Measurements from ENCODE around the gene PGBD2. TPM values are rescaled to one million over a fixed set of nuclear protein-coding genes. Genes with fewer than 3 reads are reported as not detected.
A peak's percentile ranks its signal among the peaks of the same experiment; 100 is the strongest.

Gene PGBD2
- total RNA-seq, 1 experiment from 2014 or later, result 6.1 TPM

- Histone ChIP-seq H2AFZ (ENCODE audit: low read length) (no peak overlapping the region), H3K9me2 (replicated peaks; ENCODE audit: insufficient read depth, low read length) (no peaks in the 10 kb centered on the region), H3K79me2 (ENCODE audit: low read length) (no peaks in the 10 kb centered on the region), H4K20me1 (ENCODE audit: insufficient read depth, low read depth, low read length) (no peaks in the 10 kb centered on the region), H3K4me3 (ENCODE audit: low read length) (no peak overlapping the region), H3K4me1 (ENCODE audit: low read length) (no peaks in the 10 kb centered on the region), H3K27ac (ENCODE audit: low read length) (no peak overlapping the region), H3K4me2 (ENCODE audit: low read depth, low read length, poor library complexity, severe bottlenecking) (no peak overlapping the region), H3K9me3 (ENCODE audit: low read length) (no peaks in the 10 kb centered on the region), H3K27me3 (ENCODE audit: low read length) (no peaks in the 10 kb centered on the region), H3K9ac (ENCODE audit: low read length) (no peak overlapping the region), H3K36me3 (ENCODE audit: insufficient read depth, low read length) (no peaks in the 10 kb centered on the region)
- DNase-seq, result no peak
Observed at GRCh38 chr1:248897412-248898337, 8.4 kb upstream of the PGBD2 start.

GRCh38 chr1:248900637-248901036, 5.4 kb upstream of the PGBD2 start:
- Histone ChIP-seq H3K79me2 (ENCODE audit: low read length) (no peaks in the 10 kb centered on the region), H3K4me3 (ENCODE audit: low read length) (no peak overlapping the region), H3K9me2 (replicated peaks; ENCODE audit: insufficient read depth, low read length) (no peaks in the 10 kb centered on the region), H3K4me2 (ENCODE audit: low read depth, low read length, poor library complexity, severe bottlenecking) (no peak overlapping the region), H3K27ac (ENCODE audit: low read length) (no peak overlapping the region), H3K36me3 (ENCODE audit: insufficient read depth, low read length) (no peaks in the 10 kb centered on the region), H3K4me1 (ENCODE audit: low read length) (peaks cover 6% of the 10 kb centered on the region), H3K27me3 (ENCODE audit: low read length) (no peaks in the 10 kb centered on the region), H3K9me3 (ENCODE audit: low read length) (no peaks in the 10 kb centered on the region), H4K20me1 (ENCODE audit: insufficient read depth, low read depth, low read length) (no peaks in the 10 kb centered on the region), H2AFZ (ENCODE audit: low read length) (no peak overlapping the region), H3K9ac (ENCODE audit: low read length) (no peak overlapping the region)
- no peak for DNase-seq

- no peak for DNase-seq
- no peaks in the 10 kb centered on the region for H4K20me1 ChIP-seq (ENCODE audit: insufficient read depth, low read depth, low read length)
- no peaks in the 10 kb centered on the region for H3K36me3 ChIP-seq (ENCODE audit: insufficient read depth, low read length)
- no peak overlapping the region for H3K4me2 ChIP-seq (ENCODE audit: low read depth, low read length, poor library complexity, severe bottlenecking)
- no peak overlapping the region for H3K4me3 ChIP-seq (ENCODE audit: low read length)
- H3K27me3 ChIP-seq (ENCODE audit: low read length), result no peaks in the 10 kb centered on the region
- H3K4me1 ChIP-seq (ENCODE audit: low read length), result peaks cover 9% of the 10 kb centered on the region
- no peaks in the 10 kb centered on the region for H3K9me3 ChIP-seq (ENCODE audit: low read length)
- H3K79me2 ChIP-seq (ENCODE audit: low read length), result no peaks in the 10 kb centered on the region
- no peak overlapping the region for H3K9ac ChIP-seq (ENCODE audit: low read length)
- no peaks in the 10 kb centered on the region for H3K9me2 ChIP-seq (replicated peaks; ENCODE audit: insufficient read depth, low read length)
- no peak overlapping the region for H3K27ac ChIP-seq (ENCODE audit: low read length)
- H2AFZ ChIP-seq (ENCODE audit: low read length), result no peak overlapping the region
Observed at GRCh38 chr1:248901578-248901977, 4.5 kb upstream of the PGBD2 start.

- H3K27me3 ChIP-seq (ENCODE audit: low read length), result no peaks in the 10 kb centered on the region
- no peaks in the 10 kb centered on the region for H3K9me2 ChIP-seq (replicated peaks; ENCODE audit: insufficient read depth, low read length)
- peaks cover 30% of the 10 kb centered on the region for H3K79me2 ChIP-seq (ENCODE audit: low read length)
- no peaks in the 10 kb centered on the region for H3K9me3 ChIP-seq (ENCODE audit: low read length)
- H3K4me3 ChIP-seq (ENCODE audit: low read length), result peak overlapping the region; percentile 65; the same call in 1 of the 2 replicates
- no peak overlapping the region; the same call in 1 of the 2 replicates for H3K9ac ChIP-seq (ENCODE audit: low read length)
- H3K27ac ChIP-seq (ENCODE audit: low read length), result no peak overlapping the region
- peak overlapping the region; percentile 80 for H3K4me2 ChIP-seq (ENCODE audit: low read depth, low read length, poor library complexity, severe bottlenecking)
- no peak overlapping the region; the same call in 1 of the 2 replicates for H2AFZ ChIP-seq (ENCODE audit: low read length)
- H3K4me1 ChIP-seq (ENCODE audit: low read length), result peaks cover 37% of the 10 kb centered on the region
- no peaks in the 10 kb centered on the region for H4K20me1 ChIP-seq (ENCODE audit: insufficient read depth, low read depth, low read length)
- no peaks in the 10 kb centered on the region for H3K36me3 ChIP-seq (ENCODE audit: insufficient read depth, low read length)
- DNase-seq, result no peak
Observed at GRCh38 chr1:248904437-248905216, 1.4 kb upstream of the PGBD2 start.

- peak overlapping the region; percentile 65 for H3K4me3 ChIP-seq (ENCODE audit: low read length)
- peak overlapping the region; percentile 59 for H3K27ac ChIP-seq (ENCODE audit: low read length)
- no peaks in the 10 kb centered on the region for H3K27me3 ChIP-seq (ENCODE audit: low read length)
- DNase-seq, result no peak
- no peaks in the 10 kb centered on the region for H4K20me1 ChIP-seq (ENCODE audit: insufficient read depth, low read depth, low read length)
- peak overlapping the region; percentile 72 for H2AFZ ChIP-seq (ENCODE audit: low read length)
- H3K9me3 ChIP-seq (ENCODE audit: low read length), result no peaks in the 10 kb centered on the region
- H3K9ac ChIP-seq (ENCODE audit: low read length), result peak overlapping the region; percentile 73
- peak overlapping the region; percentile 80 for H3K4me2 ChIP-seq (ENCODE audit: low read depth, low read length, poor library complexity, severe bottlenecking)
- peaks cover 40% of the 10 kb centered on the region for H3K79me2 ChIP-seq (ENCODE audit: low read length)
- no peaks in the 10 kb centered on the region for H3K36me3 ChIP-seq (ENCODE audit: insufficient read depth, low read length)
- peaks cover 41% of the 10 kb centered on the region for H3K4me1 ChIP-seq (ENCODE audit: low read length)
- H3K9me2 ChIP-seq (replicated peaks; ENCODE audit: insufficient read depth, low read length), result no peaks in the 10 kb centered on the region
Observed at GRCh38 chr1:248905662-248906008, 400 bp upstream of the PGBD2 start.

GRCh38 chr1:248906753-248907661, 972 bp downstream of the PGBD2 start:
- Histone ChIP-seq H3K4me3 (ENCODE audit: low read length) (peak overlapping the region; percentile 79), H3K27ac (ENCODE audit: low read length) (peak overlapping the region; percentile 64), H4K20me1 (ENCODE audit: insufficient read depth, low read depth, low read length) (no peaks in the 10 kb centered on the region), H3K36me3 (ENCODE audit: insufficient read depth, low read length) (no peaks in the 10 kb centered on the region), H3K9me3 (ENCODE audit: low read length) (no peaks in the 10 kb centered on the region), H3K27me3 (ENCODE audit: low read length) (no peaks in the 10 kb centered on the region), H3K9ac (ENCODE audit: low read length) (peak overlapping the region; percentile 73), H3K4me2 (ENCODE audit: low read depth, low read length, poor library complexity, severe bottlenecking) (peak overlapping the region; percentile 86), H2AFZ (ENCODE audit: low read length) (0 out of 2 replicates have a peak overlapping the region, but pooled peaks have one; percentile 16), H3K79me2 (ENCODE audit: low read length) (peaks cover 45% of the 10 kb centered on the region), H3K4me1 (ENCODE audit: low read length) (peaks cover 43% of the 10 kb centered on the region), H3K9me2 (replicated peaks; ENCODE audit: insufficient read depth, low read length) (no peaks in the 10 kb centered on the region)
- DNase-seq, result no peak

- no peak for DNase-seq
Observed at GRCh38 chr1:248910761-248911160, 4.7 kb downstream of the PGBD2 start.

More at GRCh38 chr1:248910761-248911160, 4.7 kb downstream of the PGBD2 start:
- no peak overlapping the region for H3K27ac ChIP-seq (ENCODE audit: low read length)
- H4K20me1 ChIP-seq (ENCODE audit: insufficient read depth, low read depth, low read length), result no peaks in the 10 kb centered on the region
- no peaks in the 10 kb centered on the region for H3K9me3 ChIP-seq (ENCODE audit: low read length)
- H3K4me3 ChIP-seq (ENCODE audit: low read length), result no peak overlapping the region
- H3K79me2 ChIP-seq (ENCODE audit: low read length), result peaks cover 50% of the 10 kb centered on the region
- H3K9ac ChIP-seq (ENCODE audit: low read length), result no peak overlapping the region
- no peaks in the 10 kb centered on the region for H3K27me3 ChIP-seq (ENCODE audit: low read length)
- H3K36me3 ChIP-seq (ENCODE audit: insufficient read depth, low read length), result no peaks in the 10 kb centered on the region
- peaks cover 38% of the 10 kb centered on the region for H3K4me1 ChIP-seq (ENCODE audit: low read length)
- H3K4me2 ChIP-seq (ENCODE audit: low read depth, low read length, poor library complexity, severe bottlenecking), result no peak overlapping the region
- no peak overlapping the region for H2AFZ ChIP-seq (ENCODE audit: low read length)
- no peaks in the 10 kb centered on the region for H3K9me2 ChIP-seq (replicated peaks; ENCODE audit: insufficient read depth, low read length)

All from Karpas-422 (cell line).